ENCODE results near the gene FANK1. TPM values are rescaled to one million over a fixed set of nuclear protein-coding genes. Genes with fewer than 3 reads are reported as not detected.

The FANK1 gene
- polyA plus RNA-seq, 1 of the 3 experiments (the other 2 are of a cell fraction) = 12.3 TPM

DNA sequence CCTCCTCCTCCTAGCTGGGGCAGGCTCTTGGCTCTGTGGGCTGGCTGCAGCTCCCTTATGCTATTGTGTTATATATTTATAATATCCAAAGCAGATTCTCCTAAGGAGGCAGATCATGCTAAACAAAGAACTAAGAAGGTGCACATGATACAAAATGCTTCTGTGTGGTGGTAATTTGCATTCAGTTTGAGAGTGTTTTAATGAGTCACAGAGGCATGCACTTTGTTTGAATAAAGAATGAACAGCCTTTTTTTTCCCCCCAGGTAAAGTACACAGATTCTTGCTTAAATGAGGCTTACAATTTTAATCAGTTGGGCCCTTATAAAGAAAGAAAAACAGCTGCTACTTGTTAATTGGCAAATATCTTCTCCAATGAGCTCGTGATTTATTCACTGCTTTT lies 95.0 kb downstream of the FANK1 start (continued):
- TF ChIP-seq, protein P1, sequence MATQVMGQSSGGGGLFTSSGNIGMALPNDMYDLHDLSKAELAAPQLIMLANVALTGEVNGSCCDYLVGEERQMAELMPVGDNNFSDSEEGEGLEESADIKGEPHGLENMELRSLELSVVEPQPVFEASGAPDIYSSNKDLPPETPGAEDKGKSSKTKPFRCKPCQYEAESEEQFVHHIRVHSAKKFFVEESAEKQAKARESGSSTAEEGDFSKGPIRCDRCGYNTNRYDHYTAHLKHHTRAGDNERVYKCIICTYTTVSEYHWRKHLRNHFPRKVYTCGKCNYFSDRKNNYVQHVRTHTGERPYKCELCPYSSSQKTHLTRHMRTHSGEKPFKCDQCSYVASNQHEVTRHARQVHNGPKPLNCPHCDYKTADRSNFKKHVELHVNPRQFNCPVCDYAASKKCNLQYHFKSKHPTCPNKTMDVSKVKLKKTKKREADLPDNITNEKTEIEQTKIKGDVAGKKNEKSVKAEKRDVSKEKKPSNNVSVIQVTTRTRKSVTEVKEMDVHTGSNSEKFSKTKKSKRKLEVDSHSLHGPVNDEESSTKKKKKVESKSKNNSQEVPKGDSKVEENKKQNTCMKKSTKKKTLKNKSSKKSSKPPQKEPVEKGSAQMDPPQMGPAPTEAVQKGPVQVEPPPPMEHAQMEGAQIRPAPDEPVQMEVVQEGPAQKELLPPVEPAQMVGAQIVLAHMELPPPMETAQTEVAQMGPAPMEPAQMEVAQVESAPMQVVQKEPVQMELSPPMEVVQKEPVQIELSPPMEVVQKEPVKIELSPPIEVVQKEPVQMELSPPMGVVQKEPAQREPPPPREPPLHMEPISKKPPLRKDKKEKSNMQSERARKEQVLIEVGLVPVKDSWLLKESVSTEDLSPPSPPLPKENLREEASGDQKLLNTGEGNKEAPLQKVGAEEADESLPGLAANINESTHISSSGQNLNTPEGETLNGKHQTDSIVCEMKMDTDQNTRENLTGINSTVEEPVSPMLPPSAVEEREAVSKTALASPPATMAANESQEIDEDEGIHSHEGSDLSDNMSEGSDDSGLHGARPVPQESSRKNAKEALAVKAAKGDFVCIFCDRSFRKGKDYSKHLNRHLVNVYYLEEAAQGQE (IDR thresholded peaks at IDR 0.05; ENCODE audit: low read depth, low read length) = no peak

DNA sequence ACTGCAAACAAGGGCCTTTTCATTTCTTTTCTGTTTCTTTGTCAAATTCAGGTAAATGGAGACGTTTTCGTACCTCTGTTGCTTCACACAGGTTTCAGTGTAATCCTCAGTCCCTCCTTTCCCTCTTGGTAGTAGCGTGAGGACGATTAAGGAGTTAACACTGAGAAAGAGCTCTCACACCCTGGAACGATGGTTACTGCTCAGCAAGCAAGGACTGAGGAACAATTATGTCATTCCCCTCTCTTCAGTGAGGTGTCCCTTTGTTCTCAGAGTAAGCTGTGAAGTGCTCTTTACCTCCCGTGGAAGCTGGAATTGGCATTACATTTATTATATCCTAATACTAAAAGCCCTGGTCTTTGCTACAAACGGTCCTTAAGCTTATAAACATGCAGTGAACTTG lies 95.9 kb downstream of the FANK1 start:
- no peak overlapping the region for H3K4me2 ChIP-seq
- no peaks in the 10 kb centered on the region for H3K9me2 ChIP-seq
- no peaks in the 10 kb centered on the region for H3K79me2 ChIP-seq (ENCODE audit: insufficient read depth)
- H2AFZ ChIP-seq (ENCODE audit: low read depth) = no peak overlapping the region
- H3K9ac ChIP-seq = no peak overlapping the region
- no peaks in the 10 kb centered on the region for H3K27me3 ChIP-seq (ENCODE audit: insufficient read depth)
- no peaks in the 10 kb centered on the region for H3K9me3 ChIP-seq
- no peaks in the 10 kb centered on the region for H4K20me1 ChIP-seq (ENCODE audit: insufficient read depth)
- no peaks in the 10 kb centered on the region; a peak in 1 of 4 replicates for H3K4me1 ChIP-seq (ENCODE audit: control insufficient read depth in 1 of 2, insufficient read depth in 2 of 2, low read depth in 1 of 2, low read length in 1 of 2)
- no peak overlapping the region for H3K4me3 ChIP-seq (ENCODE audit: low read depth in 2 of 2, low read length in 1 of 2)
- CTCF ChIA-PET = interaction anchor here (1.3 kb wide), 1 partner anchor 58 kb away, joined by 4 read pairs; no protein-coding TSS in a partner anchor
- no peaks in the 10 kb centered on the region for H3F3A ChIP-seq (replicated peaks; ENCODE audit: insufficient read depth)
- WGBS (ENCODE audit: low lambda C conversion rate) = 82% methylated on average over 7 of the region's 7 CpGs
- H3K27ac ChIP-seq (ENCODE audit: low read depth in 2 of 2, low read length in 1 of 2) = no peak overlapping the region
- POLR2A ChIA-PET = interaction anchor here (1.5 kb wide), 1 partner anchor 12 kb away, joined by 3 read pairs; no protein-coding TSS in a partner anchor
- no peaks in the 10 kb centered on the region for H3K36me3 ChIP-seq (replicated peaks in 1 of 2; ENCODE audit: control insufficient read depth in 1 of 2, insufficient read depth in 2 of 2, low read length in 1 of 2)
- DNase-seq = no peak
- TF ChIP-seq EZH2phosphoT487 (IDR thresholded peaks at IDR 0.05; ENCODE audit: borderline replicate concordance, low read depth) (no peak), NFIC (IDR thresholded peaks at IDR 0.05; ENCODE audit: borderline replicate concordance) (no peak), CHD2 (IDR thresholded peaks at IDR 0.05; ENCODE audit: low read length, partially characterized antibody) (no peak), TEAD4 (IDR thresholded peaks at IDR 0.05; ENCODE audit: borderline replicate concordance, insufficient read depth) (no peak), FOXM1 (IDR thresholded peaks at IDR 0.05; ENCODE audit: low read depth) (no peak), TAF1 (IDR thresholded peaks at IDR 0.05; ENCODE audit: borderline replicate concordance, low read depth, low read length) (no peak), EP300 (IDR thresholded peaks at IDR 0.05; ENCODE audit: borderline replicate concordance in 1 of 2, low read depth in 1 of 2, low read length in 1 of 2) (no peak), GATA2 (CRISPR knock-in tag; IDR thresholded peaks at IDR 0.05) (no peak), YY1 (IDR thresholded peaks at IDR 0.05; ENCODE audit: low read depth) (no peak), RXRA (IDR thresholded peaks at IDR 0.05; ENCODE audit: borderline replicate concordance, low read depth) (no peak), FOSL2 (IDR thresholded peaks at IDR 0.05; ENCODE audit: borderline replicate concordance, low read depth) (no peak), MXI1 (IDR thresholded peaks at IDR 0.05; ENCODE audit: low read depth, low read length) (no peak), MEF2A (IDR thresholded peaks at IDR 0.05; ENCODE audit: borderline replicate concordance, low read depth) (no peak)
- TF ChIP-seq, protein P2, sequence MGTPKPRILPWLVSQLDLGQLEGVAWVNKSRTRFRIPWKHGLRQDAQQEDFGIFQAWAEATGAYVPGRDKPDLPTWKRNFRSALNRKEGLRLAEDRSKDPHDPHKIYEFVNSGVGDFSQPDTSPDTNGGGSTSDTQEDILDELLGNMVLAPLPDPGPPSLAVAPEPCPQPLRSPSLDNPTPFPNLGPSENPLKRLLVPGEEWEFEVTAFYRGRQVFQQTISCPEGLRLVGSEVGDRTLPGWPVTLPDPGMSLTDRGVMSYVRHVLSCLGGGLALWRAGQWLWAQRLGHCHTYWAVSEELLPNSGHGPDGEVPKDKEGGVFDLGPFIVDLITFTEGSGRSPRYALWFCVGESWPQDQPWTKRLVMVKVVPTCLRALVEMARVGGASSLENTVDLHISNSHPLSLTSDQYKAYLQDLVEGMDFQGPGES (IDR thresholded peaks at IDR 0.05; ENCODE audit: low read depth, low read length) = no peak
- TF ChIP-seq, protein P3, sequence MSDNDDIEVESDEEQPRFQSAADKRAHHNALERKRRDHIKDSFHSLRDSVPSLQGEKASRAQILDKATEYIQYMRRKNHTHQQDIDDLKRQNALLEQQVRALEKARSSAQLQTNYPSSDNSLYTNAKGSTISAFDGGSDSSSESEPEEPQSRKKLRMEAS (IDR thresholded peaks at IDR 0.05; ENCODE audit: low read depth) = no peak
- TF ChIP-seq, protein P4, sequence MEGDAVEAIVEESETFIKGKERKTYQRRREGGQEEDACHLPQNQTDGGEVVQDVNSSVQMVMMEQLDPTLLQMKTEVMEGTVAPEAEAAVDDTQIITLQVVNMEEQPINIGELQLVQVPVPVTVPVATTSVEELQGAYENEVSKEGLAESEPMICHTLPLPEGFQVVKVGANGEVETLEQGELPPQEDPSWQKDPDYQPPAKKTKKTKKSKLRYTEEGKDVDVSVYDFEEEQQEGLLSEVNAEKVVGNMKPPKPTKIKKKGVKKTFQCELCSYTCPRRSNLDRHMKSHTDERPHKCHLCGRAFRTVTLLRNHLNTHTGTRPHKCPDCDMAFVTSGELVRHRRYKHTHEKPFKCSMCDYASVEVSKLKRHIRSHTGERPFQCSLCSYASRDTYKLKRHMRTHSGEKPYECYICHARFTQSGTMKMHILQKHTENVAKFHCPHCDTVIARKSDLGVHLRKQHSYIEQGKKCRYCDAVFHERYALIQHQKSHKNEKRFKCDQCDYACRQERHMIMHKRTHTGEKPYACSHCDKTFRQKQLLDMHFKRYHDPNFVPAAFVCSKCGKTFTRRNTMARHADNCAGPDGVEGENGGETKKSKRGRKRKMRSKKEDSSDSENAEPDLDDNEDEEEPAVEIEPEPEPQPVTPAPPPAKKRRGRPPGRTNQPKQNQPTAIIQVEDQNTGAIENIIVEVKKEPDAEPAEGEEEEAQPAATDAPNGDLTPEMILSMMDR (IDR thresholded peaks at IDR 0.05) = no peak
- TF ChIP-seq, protein P1 (IDR thresholded peaks at IDR 0.05; ENCODE audit: low read depth, low read length) = no peak
- TF ChIP-seq, protein P5, sequence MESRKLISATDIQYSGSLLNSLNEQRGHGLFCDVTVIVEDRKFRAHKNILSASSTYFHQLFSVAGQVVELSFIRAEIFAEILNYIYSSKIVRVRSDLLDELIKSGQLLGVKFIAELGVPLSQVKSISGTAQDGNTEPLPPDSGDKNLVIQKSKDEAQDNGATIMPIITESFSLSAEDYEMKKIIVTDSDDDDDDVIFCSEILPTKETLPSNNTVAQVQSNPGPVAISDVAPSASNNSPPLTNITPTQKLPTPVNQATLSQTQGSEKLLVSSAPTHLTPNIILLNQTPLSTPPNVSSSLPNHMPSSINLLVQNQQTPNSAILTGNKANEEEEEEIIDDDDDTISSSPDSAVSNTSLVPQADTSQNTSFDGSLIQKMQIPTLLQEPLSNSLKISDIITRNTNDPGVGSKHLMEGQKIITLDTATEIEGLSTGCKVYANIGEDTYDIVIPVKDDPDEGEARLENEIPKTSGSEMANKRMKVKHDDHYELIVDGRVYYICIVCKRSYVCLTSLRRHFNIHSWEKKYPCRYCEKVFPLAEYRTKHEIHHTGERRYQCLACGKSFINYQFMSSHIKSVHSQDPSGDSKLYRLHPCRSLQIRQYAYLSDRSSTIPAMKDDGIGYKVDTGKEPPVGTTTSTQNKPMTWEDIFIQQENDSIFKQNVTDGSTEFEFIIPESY (IDR thresholded peaks at IDR 0.05; ENCODE audit: borderline replicate concordance, low read depth) = no peak

Data from SK-N-SH (cell line).